Suprapubic skin (tissue), 4 donors: ENCODE measurements around the gene TANC1.

Source experiments
- CTCF ChIP-seq, 2 donors: fragments of 200-600 bp in 1 of 2; fragments of 450-650 bp in 1 of 2; sonication (generic) in 1 of 2; IDR thresholded peaks; one replicate each; pipeline ENCODE4 v1.5.1; 2016 to 2019; ENCODE audit warnings: antibody characterized with exemption in 2 of 2, mild to moderate bottlenecking in 1 of 2, moderate library complexity in 1 of 2
- POLR2A ChIP-seq, 2 donors: fragments of 450-650 bp; IDR thresholded peaks; one replicate each; pipeline ENCODE4 v1.6.1; 2017; ENCODE audit warnings: antibody characterized with exemption in 2 of 2, mild to moderate bottlenecking in 2 of 2, moderate library complexity in 2 of 2
- POLR2AphosphoS5 ChIP-seq, 3 donors: sonication (generic); formaldehyde crosslinking; IDR thresholded peaks; one replicate each; pipeline ENCODE4 v1.6.1; 2017; ENCODE audit warnings: antibody characterized with exemption in 3 of 3

GRCh38 chr2:158923641-158924040 is 44.8 kb upstream of the TANC1 start:
- TF ChIP-seq CTCF (IDR thresholded peaks at IDR 0.05) (no peak), POLR2A (IDR thresholded peaks at IDR 0.05) (no peak), POLR2AphosphoS5 (IDR thresholded peaks at IDR 0.05) (no peak)
